Fibroblast of skin of left quadriceps (primary cell): ENCODE data around the gene HPCA.
"Not testable (repeated sequence)": the region's sequence is repeated elsewhere in the genome, so short reads cannot be mapped to it uniquely, and the experiment has no call there.

Experiments
- DNase-seq, 2 experiments: peaks; one replicate each; pipeline ENCODE4 v3.0.0-alpha.2; 2013; ENCODE audit warnings: low read depth in 2 of 2

HPCA gene

DNA sequence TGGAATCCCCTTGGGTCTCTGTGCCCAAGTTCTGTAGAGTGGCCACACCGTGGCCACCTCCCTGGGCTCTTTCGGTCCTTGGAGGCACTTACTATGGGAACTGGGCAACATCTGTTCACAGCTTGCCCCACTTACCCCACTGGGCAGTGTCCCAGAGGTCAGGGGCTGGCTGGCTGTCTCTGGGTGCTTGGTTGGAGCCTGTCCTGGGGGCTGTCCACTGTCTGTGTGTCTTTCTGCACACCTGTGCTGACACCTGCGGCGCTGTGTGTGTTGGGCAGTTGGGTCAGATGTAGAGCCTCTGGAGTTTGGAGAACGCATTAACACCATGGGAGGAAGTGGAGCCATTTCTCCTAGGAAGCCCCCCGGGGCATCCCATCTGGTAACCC, 16.2 kb downstream of the HPCA start:
- no peak for DNase-seq

DNA sequence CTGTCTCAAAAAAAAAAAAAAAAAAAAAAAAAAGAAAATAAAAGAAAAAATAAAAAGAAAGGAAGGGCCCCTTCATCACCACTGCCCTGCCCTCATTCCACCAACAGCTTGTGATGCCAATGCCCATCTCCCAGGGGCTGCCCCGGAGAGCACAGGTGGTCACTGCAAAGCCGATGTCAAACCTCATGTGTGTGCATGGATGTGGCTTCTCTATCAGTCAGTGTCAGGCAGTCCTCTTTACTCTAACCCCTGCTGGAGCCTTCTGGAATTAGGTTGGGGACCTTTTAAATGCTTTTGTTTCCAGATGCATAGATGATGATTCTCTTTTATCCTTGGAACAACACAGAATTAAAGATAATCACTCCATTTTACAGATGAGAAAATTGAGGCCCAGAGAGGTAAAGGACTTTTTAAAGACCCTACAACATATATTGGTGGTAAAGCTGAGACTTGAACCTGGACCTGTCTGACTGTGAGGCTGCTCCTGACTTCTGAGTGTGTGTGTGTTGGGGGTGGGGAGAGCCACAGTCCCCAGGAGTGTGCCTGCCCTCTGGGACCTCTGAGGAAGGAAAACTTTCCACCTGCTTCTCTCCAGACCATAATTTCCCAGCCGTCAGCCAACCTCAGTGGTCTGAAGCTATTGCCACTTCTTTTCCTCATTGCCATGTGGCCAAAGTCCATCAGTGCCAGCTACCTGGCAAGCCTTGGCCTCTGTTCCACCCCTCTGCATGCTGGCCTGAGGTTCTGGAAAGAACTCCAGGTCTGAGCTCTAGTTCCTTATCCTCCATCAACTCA, 17.9 kb downstream of the HPCA start:
- no peak for DNase-seq

DNA sequence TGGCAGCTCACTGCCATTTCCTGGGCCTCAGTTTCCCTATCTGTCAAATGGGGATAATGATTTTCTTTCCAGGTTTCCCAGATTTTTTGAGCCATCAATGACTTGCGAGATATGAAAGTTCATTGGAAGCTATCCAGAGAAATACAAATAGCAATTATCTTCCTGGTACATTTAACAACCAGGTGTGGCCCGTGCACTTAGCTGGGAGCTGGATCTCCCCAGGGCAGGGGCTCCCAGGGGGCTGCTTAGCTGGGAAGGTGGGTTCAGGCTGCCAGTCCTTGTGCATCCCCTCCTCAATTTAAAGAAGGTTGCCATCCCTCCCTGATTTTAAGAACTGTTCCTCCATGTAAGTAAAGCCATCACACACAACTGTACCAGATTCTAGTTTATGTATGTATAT, 18.5 kb downstream of the HPCA start:
- no peak for DNase-seq

DNA sequence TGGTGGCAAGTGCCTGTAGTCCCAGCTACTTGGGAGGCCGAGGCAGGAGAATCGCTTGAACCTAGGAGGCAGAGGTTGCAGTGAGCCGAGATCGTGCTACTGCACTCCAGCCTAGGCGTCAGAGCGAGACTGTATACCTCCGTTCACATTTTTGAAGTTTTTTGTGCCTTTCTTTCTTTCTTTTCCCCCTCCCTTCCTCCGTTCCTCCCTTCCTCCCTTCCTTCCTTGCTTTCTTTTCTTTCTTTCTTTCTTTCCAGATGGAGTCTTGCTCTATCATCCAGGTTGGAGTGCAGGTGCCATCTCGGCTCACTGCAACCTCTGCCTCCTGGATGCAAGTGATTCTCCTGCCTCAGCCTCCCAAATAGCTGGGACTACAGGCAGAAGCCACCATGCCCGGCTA, 19.3 kb downstream of the HPCA start:
- DNase-seq = not testable (repeated sequence)

DNA sequence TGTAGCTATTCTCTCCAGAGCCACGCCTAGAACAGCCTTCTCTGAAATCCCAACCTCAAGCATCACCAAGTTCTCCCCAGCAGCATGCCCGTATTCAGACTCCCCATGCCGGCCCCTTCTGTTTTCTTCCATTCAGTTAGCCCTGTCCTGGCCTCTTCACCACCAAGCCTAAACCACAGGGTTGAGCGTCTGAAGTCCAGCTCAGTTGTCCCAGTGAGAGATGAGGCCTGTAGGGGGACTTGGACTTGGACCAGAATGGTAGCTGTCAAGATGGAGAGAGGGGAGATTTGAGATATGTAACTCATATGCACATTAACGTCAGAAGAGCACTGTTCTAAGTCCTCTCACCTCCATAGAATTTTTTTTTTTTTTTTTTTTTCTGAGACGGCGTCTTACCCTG, 20.4 kb downstream of the HPCA start:
- DNase-seq = no peak

DNA sequence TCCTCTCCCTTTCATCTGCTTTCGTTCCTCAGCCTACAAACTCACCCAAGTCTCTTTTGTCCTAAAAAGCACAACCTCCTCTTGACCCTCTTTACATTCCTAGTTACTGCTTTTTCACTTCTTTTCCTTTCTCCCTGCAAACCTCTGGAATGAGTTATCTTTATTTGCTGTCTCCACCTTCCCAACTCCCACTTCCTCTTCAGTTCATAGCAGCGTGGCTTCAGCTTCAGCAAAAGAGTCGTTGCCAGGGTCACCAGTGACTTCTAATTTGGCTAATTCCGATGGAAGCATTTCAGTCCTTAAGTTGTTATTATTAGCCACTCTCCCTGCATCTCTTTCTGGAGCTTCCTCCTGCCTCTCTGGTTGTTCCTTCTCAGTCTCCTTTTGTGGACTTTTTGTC, 21.1 kb downstream of the HPCA start:
- DNase-seq = no peak

DNA sequence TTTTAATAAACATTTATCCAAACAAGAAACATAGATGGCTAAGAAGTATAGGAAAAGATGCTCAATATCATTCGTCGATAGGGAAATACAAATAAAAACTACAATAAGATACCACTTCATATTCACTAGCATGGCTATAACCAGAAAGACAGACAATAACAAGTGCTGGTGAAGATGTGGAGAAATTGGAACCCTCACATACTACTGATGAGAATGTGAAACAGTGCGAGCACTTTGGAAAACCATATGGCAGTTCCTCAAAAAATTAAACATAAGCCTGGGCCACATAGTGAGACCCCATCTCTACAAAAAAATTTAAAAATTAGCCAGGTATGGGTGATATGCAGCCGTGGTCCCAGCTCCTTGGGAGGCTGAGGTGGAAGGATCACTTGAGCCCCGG, 24.0 kb downstream of the HPCA start:
- no peak for DNase-seq

DNA sequence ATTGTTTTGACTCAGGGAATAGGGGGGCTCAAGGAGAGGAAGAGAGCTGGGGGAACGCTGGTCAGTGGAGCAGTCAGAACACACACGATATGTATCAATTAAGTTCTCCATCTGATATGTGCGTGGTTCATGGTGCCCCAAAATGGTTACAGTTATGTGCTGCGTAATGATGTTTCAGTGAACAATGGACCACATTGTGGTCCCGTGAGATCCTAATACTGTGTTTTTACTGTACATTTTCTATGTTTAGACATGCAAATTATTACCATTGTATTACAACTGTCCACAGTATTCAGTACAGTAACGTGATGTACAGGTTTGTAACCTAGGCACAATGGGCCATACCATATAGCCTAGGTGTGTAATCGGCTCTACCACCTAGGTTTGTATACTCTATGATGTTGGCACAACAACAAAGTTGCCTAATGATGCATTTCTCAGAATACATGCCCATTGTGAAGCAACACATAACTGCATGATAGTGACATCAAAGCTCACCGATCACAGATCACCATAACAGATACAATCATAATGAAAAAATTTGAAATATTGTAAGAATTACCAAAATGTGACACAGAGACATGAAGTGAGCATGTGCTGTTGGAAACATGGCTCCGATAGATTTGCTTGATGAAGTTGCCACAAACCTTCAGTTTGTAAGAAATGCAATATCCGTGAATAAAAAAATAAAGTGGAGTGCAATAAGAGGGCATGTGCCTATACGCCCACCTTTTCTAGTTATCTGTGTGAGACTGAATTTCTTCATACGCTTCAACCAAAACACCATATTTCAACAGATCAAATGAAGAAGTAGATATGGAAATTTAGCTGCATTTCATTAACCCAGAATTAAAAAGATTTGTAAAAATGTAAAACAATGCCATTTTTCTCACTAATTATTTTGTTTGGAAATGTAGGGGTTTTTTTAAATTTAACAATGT, 29.7 kb downstream of the HPCA start:
- DNase-seq = no peak

DNA sequence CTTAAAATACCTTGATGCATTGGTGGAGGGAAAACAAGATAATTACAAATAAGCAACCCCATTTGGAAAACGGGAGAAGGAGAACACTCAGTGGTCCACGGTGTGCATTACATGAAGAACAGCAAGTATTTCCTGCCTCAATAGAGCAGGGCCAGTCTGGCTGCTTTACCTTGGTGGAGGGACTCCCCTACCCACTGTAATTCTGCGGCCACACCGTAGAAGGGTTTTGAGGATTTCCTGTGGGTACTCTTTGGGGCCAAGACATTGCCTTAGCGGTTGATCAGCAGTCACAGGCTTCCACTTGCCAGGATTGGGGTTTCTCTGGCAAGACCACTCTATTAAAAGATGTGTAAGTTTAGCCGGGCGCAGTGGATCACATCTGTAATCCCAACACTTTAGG, 31.2 kb downstream of the HPCA start:
- DNase-seq = no peak

DNA sequence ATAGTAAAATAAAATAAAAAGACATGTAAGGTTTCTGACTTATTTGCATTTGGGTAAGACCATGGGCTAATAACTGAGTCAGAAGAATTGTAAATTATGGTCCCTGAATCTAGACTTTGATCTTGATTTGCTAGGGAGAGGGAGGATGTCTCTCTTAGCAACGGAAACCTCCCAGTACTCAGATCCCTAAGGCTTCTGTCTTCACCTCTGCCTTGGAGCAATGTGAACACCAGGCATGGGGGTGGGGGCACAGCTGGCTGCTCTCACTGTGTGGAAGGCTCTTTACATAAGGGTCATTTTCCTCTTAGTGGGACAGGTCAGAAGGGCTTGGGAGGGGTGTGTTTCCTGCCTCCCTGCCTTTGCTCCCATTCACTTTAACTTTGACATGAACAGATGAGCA, 31.9 kb downstream of the HPCA start:
- DNase-seq = no peak

DNA sequence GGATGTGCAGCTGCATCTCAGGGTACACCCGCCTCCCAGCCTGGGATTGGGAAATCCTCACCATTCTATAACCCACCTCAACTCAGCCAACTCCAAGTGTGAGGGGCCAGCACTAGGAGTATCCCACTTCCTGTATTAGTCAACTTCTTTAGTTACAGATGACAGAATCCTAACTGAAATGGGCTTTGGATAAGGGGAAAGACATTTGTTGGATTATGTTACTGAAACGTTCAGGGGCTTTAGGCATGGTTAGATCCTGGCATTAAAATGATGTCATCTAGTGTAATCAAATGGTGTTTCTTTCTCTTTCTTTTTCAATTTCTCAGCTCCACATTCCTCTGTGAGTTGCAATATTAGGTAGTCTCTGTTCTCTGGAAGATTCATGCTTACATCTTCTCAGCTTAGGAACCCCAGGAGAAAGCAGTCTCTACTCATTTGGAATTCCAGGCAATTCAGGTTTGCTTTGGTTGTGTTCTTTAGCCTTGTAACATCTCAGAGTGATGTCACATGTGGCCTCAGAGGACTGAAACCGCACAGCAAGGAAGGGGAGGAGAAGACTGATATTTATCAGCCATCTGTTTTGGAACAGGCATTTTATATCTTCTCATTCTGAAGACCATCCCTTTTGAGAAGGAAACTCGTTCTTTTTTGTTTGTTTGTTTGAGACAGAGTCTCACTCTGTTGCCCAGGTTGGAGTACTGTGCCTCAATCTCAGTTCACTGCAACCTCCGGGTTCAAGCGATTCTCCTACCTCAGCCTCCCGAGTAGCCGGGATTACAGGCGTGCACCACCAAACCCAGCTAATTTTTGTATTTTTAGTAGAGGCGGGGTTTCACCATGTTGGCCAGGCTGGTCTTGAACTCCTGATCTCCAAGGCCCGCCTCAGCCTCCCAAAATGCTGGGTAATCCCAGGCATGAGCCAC, 33.8 kb downstream of the HPCA start:
- peak; percentile 53 to 54 for DNase-seq

DNA sequence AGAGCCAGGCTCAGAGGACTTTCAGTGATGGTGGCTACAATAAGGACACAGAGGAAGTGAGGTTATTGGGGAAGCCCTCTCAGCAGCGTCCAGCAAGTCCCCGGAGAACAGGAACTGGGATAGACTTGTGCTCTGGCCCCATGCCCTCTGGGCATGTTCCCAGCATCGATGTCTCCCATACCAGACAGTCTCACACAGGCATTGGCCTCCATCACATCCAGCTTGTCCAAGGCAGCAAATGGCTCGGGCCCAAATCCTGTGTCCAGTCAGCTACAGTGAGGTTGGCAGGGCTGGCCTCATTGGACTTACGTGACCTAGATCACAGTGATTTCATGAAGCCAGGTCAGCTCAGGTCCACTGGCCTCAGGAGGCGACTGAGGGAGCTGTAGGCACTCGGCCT, 34.5 kb downstream of the HPCA start:
- no peak for DNase-seq

DNA sequence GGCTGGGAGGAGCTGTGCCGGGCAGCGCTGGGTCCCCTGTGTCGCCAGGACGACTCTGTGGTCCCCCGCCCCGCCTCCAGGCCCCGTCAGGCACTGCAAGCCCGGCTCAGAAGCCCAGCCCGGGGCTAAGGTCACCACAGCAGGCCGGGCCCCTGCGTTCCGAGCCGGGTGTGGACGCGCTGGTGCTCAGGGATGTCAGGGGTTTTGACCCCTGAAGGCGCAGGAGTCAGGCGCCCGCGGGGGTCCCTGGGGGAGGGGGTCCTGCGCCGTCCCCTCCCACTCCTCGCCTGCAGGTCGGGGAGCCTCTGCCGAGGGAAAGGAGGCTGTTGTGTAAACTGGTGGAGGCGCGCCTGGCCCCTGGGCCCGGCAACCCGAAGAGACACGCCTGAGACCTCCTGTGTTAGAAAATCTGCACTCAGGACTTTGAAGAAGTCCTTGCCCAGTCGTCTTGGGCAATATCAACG, 38.6 kb downstream of the HPCA start:
- DNase-seq = no peak

DNA sequence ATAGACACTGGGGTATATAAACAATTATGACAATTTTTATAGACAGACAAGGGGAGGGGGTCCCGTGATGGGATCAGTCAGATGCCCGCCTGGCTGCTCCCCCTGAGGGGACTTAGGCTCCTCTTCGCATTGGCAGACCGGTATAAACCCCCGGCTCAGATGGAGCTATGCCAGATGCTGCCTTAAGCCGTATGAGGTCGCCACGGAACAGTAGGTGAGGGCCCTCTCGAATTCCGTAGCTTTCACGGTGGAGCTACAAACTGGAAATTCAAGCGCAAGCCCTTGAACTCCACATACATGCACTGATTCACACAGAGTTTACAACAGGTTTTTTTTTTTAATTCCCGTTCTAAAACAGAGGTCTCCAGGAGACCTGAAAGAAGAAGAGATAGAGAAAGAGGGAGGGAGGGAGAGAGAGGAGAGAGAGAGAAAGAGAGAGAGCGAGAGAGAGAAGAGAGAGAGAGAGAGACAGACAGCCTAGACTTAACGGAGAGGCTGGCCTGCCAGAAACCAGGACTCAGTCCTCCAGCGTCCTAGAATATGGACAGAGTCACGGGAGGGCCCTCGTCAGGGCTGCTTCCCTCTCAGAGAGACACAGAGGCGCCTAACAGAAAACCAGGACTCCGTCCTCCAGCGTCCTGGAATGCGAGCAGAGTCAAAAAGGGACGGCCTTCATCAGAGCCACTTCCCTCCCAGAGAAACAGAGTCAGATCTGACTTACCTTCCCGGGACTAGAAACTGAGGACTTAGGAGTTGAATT, 39.3 kb downstream of the HPCA start:
- no peak for DNase-seq

DNA sequence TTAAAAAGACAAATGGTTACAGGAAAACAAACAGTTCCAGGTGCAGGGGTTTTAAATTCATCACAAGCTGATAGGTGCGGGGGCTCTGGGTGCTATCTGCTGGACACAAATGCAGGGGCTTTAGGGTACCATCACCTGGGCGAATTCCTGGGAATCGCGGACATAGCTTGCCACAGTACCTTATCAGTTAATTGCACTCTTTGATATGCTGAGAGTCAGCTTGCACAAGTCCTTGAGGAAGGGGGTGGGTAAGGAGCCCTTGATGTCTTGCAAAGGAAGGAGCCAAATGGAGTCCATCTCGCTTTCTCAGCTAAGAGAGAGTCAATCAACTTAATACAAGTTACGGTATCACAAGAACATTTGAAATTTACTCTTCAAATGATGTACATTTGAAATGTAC, 40.3 kb downstream of the HPCA start:
- DNase-seq = no peak

DNA sequence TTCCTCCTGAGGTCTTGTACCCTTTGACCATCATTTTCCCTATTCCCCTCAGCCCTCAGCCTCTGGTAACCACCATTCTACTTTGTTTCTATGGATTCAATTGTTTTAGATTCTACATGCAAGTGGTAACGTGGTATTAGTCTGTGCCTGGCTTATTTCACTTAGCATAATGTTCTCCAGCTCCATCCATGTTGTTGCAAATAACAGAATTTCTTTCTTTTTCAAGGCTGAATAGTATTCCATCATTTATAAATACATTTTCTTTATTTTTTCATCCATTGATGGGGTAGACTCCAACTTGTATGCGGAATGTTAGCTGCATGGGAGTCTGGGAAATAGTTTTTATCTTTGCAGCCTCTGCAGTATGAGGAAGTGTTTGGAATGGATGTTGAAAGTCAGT, 41.1 kb downstream of the HPCA start:
- no peak for DNase-seq

DNA sequence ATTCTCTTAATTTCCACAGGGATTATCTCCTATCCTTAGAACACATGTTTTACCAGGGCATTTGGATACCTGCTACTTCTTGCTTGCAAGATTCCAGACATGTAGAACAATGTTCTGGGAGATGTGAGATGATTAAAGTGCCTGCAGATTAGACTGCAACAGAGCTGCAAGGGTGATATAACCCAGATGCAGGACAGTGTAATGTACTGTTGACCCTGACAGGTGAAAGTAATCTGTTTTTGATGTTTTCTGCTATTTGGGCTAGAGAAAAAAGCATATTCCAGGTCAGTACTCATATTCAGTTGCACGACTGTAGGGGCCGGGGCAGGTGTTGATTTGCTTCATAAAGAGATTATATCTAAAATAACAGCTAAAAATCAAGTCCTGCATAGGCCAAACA, 42.0 kb downstream of the HPCA start:
- no peak for DNase-seq

DNA sequence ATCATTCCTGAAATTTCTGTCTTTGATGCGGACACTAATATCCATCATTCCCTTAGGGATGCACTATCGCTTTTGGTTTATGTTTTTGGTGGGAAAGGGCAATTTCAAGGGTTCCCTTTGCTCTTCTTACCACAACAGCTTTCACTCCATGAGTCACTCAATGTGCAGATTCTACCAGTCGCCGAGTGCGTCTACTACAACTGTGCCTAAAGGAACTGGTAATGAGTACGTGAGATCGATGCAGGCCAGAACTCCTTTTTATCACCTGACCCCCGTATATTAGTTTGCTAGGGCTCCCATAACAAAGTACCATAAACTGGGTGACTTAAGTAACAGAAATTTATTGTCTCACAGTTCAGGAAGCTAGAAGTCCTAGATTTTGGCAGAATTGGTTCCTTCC, 42.4 kb downstream of the HPCA start:
- no peak for DNase-seq

DNA sequence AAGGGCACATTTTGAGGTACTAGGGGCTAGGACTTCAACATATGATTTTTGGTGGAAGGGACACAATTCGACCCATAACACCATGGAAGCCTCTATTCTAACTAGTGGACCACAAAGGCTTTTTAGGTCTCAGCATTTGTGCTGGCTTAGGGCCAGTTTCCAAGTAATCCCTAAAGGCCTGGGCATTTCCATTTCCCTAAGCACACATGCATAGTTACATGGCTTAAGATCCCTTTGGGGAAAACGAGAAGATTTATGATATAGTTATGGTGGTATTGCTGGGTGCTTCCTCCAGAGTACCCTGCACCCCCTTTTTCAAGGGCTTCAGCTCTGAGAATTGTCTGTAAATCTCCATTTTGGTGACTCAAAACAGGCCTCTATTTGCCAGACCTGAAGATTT, 43.1 kb downstream of the HPCA start:
- no peak for DNase-seq

DNA sequence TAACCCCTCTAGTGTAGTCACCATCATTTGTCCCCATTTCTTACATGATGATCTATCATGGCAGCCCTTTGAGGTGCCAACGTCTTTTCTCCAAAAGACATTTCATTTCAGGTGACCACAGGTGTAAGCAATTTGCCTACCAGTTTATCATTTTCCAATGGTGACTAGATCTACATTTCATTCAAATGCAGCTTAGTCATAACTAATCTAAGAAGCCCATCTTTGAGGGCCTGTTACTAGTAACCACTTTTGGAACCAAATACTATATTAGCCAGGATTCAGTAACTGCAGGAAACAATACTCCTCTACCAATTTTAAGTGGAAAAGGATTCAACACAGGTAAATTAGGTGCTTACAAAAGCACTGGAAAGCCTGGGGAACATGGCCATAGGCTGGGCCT, 45.5 kb downstream of the HPCA start:
- no peak for DNase-seq

DNA sequence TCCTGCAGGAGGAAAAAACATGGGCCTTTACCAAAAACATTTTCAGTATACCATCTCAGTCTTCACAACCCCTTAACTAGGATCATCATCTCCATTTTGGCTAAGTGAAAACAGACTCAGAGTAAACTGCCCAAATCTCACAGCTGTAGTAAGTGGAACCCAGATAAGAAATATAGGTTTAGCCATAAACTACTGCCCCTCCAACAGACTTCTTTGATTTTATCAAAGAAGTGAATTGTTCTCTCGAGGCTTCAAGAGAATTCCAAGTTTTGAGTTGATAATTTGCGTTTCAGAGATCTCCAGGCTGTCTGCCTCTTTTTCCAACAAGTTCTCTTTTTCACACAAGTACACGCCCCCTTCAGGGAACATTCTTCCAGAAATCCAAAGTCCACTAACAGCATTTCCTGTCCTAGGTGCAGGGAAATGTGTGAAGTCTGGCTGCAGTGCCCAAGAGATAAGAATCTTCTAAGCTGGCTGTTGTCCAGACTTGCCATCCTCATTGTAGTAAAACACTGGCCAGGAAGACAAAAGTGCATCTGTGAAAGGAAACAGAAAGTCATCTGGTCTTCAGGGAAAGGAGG, 47.5 kb downstream of the HPCA start:
- no peak for DNase-seq
